HepG2 (cell line): ENCODE results near the gene DYDC2. TPM values are rescaled to one million over a fixed set of nuclear protein-coding genes. Genes with fewer than 3 reads are reported as not detected.
A peak's percentile ranks its signal among the peaks of the same experiment; 100 is the strongest.

ENCODE experiments used
- ARHGAP35 ChIP-seq: sonication (generic); formaldehyde crosslinking; IDR thresholded peaks from 2 replicates; pipeline ENCODE4 v1.9.0; 2022; ENCODE audit warnings: mild to moderate bottlenecking, inconsistent platforms, moderate library complexity, missing genetic modification reagents, borderline replicate concordance
- DZIP1 ChIP-seq: sonication (generic); formaldehyde crosslinking; IDR thresholded peaks from 2 replicates; pipeline ENCODE4 v1.5.0; 2020; ENCODE audit warnings: mild to moderate bottlenecking, missing genetic modification reagents
- ELF1 ChIP-seq: sonication (generic); formaldehyde crosslinking; IDR thresholded peaks from 2 replicates; pipeline ENCODE4 v1.4.0; 2020; ENCODE audit warnings: missing genetic modification reagents
- GLI4 ChIP-seq: sonication (generic); formaldehyde crosslinking; IDR thresholded peaks from 2 replicates; pipeline ENCODE4 v1.5.1; 2020; ENCODE audit warnings: missing genetic modification reagents, mild to moderate bottlenecking, moderate library complexity, borderline replicate concordance
- JUND ChIP-seq: sonication (generic); formaldehyde crosslinking; IDR thresholded peaks from 2 replicates; pipeline ENCODE4 v1.8.0; 2022; ENCODE audit warnings: mild to moderate bottlenecking, missing genetic modification reagents
- MNT ChIP-seq: fragments of 450-650 bp; IDR thresholded peaks from 2 replicates; pipeline ENCODE4 v1.6.1; 2016
- MZF1 ChIP-seq: sonication (generic); formaldehyde crosslinking; IDR thresholded peaks from 2 replicates; pipeline ENCODE4 v1.8.1; 2023; ENCODE audit warnings: mild to moderate bottlenecking, missing genetic modification reagents, borderline replicate concordance
- YEATS2 ChIP-seq: sonication (generic); formaldehyde crosslinking; IDR thresholded peaks from 2 replicates; pipeline ENCODE4 v1.4.0; 2020; ENCODE audit warnings: missing genetic modification reagents, borderline replicate concordance
- ZFP1 ChIP-seq: IDR thresholded peaks from 2 replicates; pipeline ENCODE4 v1.6.1; 2016
- ZNF124 ChIP-seq: sonication (generic); formaldehyde crosslinking; IDR thresholded peaks from 2 replicates; pipeline ENCODE4 v1.4.0; 2020; ENCODE audit warnings: missing genetic modification reagents
- ZNF232 ChIP-seq: sonication (generic); formaldehyde crosslinking; IDR thresholded peaks from 2 replicates; pipeline ENCODE4 v1.4.0; 2020; ENCODE audit warnings: missing genetic modification reagents, borderline replicate concordance
- ZNF530 ChIP-seq: sonication (generic); formaldehyde crosslinking; IDR thresholded peaks from 2 replicates; pipeline ENCODE4 v1.5.0; 2020; ENCODE audit warnings: low read depth, mild to moderate bottlenecking, missing genetic modification reagents
- ZNF646 ChIP-seq: sonication (generic); formaldehyde crosslinking; IDR thresholded peaks from 2 replicates; pipeline ENCODE4 v1.9.0; 2021; ENCODE audit warnings: mild to moderate bottlenecking, missing genetic modification reagents
- ZNF761 ChIP-seq: sonication (generic); formaldehyde crosslinking; conservative IDR thresholded peaks from 2 replicates; pipeline ENCODE4 v1.4.0; 2020; ENCODE audit warnings: mild to moderate bottlenecking, missing genetic modification reagents
- ZSCAN31 ChIP-seq: sonication (generic); formaldehyde crosslinking; IDR thresholded peaks from 2 replicates; pipeline ENCODE4 v1.5.0; 2020; ENCODE audit warnings: low read depth, mild to moderate bottlenecking, missing genetic modification reagents
- polyA plus RNA-seq, 8 experiments: library from polyadenylated mRNA; depleted of rRNA in 3 of 8; stranded (reverse) in 7 of 8; unstranded in 1 of 8; fragments of >200 nt; fragmentation: Illumina TruSeq in 4 of 8; extraction: Trizol in 4 of 8; gene quantifications; 2 replicates each; pipeline versions ENCODE4 v1.2.1 to v1.2.3, GENCODE V29; 2011 to 2016; ENCODE audit warnings: low read depth in 4 of 8, missing spikeins in 1 of 8, mixed read lengths in 1 of 8; ENCODE audit not compliant: insufficient read depth in 1 of 8
- total RNA-seq, 5 experiments: library from RNA; depleted of rRNA; stranded (reverse); fragments of >200 nt; fragmentation: Illumina TruSeq; extraction: Trizol; gene quantifications; 2 replicates each; pipeline ENCODE4 v1.2.3, GENCODE V29; 2016; ENCODE audit warnings: low read depth in 1 of 5

Gene DYDC2
- total and polyA plus RNA-seq, 2 of the 13 experiments (the other 11 are each of a cell fraction or from before 2014, with no cell fraction given): 0.98 to 2.3 TPM

- TF ChIP-seq ZNF124 (CRISPR knock-in tag) (no peak), ZFP1 (no peak), GLI4 (CRISPR knock-in tag) (peak; percentile 46; the same call in 1 of the 2 replicates), JUND (no peak), ARHGAP35 (CRISPR knock-in tag) (no peak; the same call in 1 of the 2 replicates), ZSCAN31 (CRISPR knock-in tag) (0 out of 2 replicates have a peak, but pooled peaks have one; percentile 52), ZNF232 (CRISPR knock-in tag) (0 out of 2 replicates have a peak, but pooled peaks have one; percentile 73), MNT (peak; percentile 12; the same call in 1 of the 2 replicates), DZIP1 (no peak), YEATS2 (no peak), MZF1 (0 out of 2 replicates have a peak, but pooled peaks have one; percentile 86), ZNF761 (CRISPR knock-in tag) (0 out of 2 replicates have a peak, but pooled peaks have one; percentile 70), ELF1 (CRISPR knock-in tag) (no peak), ZNF646 (CRISPR knock-in tag) (no peak), ZNF530 (no peak; the same call in 1 of the 2 replicates)
Measured at GRCh38 chr10:80408242-80409101, 51.9 kb downstream of the DYDC2 start, which contains the start of gene PRXL2A (continued).
